ENCODE measurements around the gene RBPJL. TPM values are rescaled to one million over a fixed set of nuclear protein-coding genes. Genes with fewer than 3 reads are reported as not detected.

RBPJL gene
- total and polyA plus RNA-seq, 2 of the 8 experiments (the other 6 are each of a cell fraction or from before 2014, with no cell fraction given) = 0.67 to 1.3 TPM

DNA sequence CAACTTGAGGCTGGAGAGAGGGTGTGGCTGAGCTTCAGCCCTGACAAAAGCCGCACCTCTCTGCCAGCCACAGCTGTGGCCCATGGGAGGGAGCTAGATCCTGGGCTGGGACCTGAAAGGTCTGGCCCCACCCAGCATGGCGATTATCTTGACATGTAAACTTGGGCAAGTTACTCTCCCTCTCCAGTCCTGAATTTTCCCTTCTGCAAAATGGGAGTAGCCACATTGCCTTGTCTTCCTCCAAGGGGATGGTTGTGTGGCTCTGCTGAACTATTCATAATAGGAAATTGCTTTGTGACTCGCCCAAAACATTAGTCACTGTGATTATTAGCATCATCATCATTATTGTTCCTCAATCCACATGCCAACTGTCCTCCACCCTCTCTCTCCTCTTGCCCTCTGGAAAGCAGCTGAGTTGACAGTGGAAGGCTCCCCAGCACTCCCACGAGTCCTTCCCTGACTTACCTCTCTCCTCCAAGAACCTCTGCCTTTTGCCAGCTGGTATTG, 23.0 kb upstream of the RBPJL start (continued):
- TF ChIP-seq, protein P1, sequence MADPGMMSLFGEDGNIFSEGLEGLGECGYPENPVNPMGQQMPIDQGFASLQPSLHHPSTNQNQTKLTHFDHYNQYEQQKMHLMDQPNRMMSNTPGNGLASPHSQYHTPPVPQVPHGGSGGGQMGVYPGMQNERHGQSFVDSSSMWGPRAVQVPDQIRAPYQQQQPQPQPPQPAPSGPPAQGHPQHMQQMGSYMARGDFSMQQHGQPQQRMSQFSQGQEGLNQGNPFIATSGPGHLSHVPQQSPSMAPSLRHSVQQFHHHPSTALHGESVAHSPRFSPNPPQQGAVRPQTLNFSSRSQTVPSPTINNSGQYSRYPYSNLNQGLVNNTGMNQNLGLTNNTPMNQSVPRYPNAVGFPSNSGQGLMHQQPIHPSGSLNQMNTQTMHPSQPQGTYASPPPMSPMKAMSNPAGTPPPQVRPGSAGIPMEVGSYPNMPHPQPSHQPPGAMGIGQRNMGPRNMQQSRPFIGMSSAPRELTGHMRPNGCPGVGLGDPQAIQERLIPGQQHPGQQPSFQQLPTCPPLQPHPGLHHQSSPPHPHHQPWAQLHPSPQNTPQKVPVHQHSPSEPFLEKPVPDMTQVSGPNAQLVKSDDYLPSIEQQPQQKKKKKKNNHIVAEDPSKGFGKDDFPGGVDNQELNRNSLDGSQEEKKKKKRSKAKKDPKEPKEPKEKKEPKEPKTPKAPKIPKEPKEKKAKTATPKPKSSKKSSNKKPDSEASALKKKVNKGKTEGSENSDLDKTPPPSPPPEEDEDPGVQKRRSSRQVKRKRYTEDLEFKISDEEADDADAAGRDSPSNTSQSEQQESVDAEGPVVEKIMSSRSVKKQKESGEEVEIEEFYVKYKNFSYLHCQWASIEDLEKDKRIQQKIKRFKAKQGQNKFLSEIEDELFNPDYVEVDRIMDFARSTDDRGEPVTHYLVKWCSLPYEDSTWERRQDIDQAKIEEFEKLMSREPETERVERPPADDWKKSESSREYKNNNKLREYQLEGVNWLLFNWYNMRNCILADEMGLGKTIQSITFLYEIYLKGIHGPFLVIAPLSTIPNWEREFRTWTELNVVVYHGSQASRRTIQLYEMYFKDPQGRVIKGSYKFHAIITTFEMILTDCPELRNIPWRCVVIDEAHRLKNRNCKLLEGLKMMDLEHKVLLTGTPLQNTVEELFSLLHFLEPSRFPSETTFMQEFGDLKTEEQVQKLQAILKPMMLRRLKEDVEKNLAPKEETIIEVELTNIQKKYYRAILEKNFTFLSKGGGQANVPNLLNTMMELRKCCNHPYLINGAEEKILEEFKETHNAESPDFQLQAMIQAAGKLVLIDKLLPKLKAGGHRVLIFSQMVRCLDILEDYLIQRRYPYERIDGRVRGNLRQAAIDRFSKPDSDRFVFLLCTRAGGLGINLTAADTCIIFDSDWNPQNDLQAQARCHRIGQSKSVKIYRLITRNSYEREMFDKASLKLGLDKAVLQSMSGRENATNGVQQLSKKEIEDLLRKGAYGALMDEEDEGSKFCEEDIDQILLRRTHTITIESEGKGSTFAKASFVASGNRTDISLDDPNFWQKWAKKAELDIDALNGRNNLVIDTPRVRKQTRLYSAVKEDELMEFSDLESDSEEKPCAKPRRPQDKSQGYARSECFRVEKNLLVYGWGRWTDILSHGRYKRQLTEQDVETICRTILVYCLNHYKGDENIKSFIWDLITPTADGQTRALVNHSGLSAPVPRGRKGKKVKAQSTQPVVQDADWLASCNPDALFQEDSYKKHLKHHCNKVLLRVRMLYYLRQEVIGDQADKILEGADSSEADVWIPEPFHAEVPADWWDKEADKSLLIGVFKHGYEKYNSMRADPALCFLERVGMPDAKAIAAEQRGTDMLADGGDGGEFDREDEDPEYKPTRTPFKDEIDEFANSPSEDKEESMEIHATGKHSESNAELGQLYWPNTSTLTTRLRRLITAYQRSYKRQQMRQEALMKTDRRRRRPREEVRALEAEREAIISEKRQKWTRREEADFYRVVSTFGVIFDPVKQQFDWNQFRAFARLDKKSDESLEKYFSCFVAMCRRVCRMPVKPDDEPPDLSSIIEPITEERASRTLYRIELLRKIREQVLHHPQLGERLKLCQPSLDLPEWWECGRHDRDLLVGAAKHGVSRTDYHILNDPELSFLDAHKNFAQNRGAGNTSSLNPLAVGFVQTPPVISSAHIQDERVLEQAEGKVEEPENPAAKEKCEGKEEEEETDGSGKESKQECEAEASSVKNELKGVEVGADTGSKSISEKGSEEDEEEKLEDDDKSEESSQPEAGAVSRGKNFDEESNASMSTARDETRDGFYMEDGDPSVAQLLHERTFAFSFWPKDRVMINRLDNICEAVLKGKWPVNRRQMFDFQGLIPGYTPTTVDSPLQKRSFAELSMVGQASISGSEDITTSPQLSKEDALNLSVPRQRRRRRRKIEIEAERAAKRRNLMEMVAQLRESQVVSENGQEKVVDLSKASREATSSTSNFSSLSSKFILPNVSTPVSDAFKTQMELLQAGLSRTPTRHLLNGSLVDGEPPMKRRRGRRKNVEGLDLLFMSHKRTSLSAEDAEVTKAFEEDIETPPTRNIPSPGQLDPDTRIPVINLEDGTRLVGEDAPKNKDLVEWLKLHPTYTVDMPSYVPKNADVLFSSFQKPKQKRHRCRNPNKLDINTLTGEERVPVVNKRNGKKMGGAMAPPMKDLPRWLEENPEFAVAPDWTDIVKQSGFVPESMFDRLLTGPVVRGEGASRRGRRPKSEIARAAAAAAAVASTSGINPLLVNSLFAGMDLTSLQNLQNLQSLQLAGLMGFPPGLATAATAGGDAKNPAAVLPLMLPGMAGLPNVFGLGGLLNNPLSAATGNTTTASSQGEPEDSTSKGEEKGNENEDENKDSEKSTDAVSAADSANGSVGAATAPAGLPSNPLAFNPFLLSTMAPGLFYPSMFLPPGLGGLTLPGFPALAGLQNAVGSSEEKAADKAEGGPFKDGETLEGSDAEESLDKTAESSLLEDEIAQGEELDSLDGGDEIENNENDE (IDR thresholded peaks at IDR 0.05; ENCODE audit: insufficient replicate concordance, low read length) = no peak
- TF ChIP-seq POLR2AphosphoS5 (IDR thresholded peaks at IDR 0.05; ENCODE audit: low read depth, low read length) (no peak), SRF (IDR thresholded peaks at IDR 0.05; ENCODE audit: low read depth, low read length) (no peak), GTF2F1 (IDR thresholded peaks at IDR 0.05; ENCODE audit: borderline replicate concordance, low read depth, low read length) (no peak)
- TF ChIP-seq, protein P2, sequence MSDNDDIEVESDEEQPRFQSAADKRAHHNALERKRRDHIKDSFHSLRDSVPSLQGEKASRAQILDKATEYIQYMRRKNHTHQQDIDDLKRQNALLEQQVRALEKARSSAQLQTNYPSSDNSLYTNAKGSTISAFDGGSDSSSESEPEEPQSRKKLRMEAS (IDR thresholded peaks at IDR 0.05) = no peak
